Keratinocyte (primary cell): ENCODE data around the gene CAPNS1. TPM values are rescaled to one million over a fixed set of nuclear protein-coding genes. Genes with fewer than 3 reads are reported as not detected.

Experiments
- DNase-seq: peaks from one replicate; pipeline ENCODE4 v3.0.0-alpha.2; 2011; ENCODE audit warnings: low read depth, missing footprints, low spot score
- FAIRE-seq: peaks from 2 replicates; lab custom pipeline; 2011; peaks lifted over from hg19 to GRCh38; lab: Jason Lieb, UNC
- H2AFZ ChIP-seq: 2 replicates; pipeline ENCODE4 v1.6.0; 2012; ENCODE audit warnings: low read length, control low read depth, inconsistent platforms; ENCODE audit not compliant: control insufficient read depth
- H3K27ac ChIP-seq: 2 replicates; pipeline ENCODE4 v1.5.1; 2011; ENCODE audit warnings: low read length; ENCODE audit not compliant: control insufficient read depth, insufficient read depth
- H3K27me3 ChIP-seq: 3 replicates; pipeline ENCODE4 v1.6.0; 2011; ENCODE audit warnings: low read length; ENCODE audit not compliant: control insufficient read depth, insufficient read depth; ENCODE audit errors: extremely low read depth
- H3K36me3 ChIP-seq, 2 experiments: 2 replicates in 1 of 2; 3 replicates in 1 of 2; pipeline ENCODE4 v1.5.1; 2011; ENCODE audit warnings: low read length in 2 of 2, mild to moderate bottlenecking in 1 of 2; ENCODE audit not compliant: control insufficient read depth in 2 of 2, insufficient read depth in 2 of 2; ENCODE audit errors: extremely low read depth in 1 of 2
- H3K4me1 ChIP-seq: 3 replicates; pipeline ENCODE4 v1.5.1; 2011; ENCODE audit warnings: low read length; ENCODE audit not compliant: control insufficient read depth, insufficient read depth; ENCODE audit errors: extremely low read depth
- H3K4me2 ChIP-seq: 3 replicates; pipeline ENCODE4 v1.6.0; 2011; ENCODE audit warnings: low read depth, low read length; ENCODE audit not compliant: control insufficient read depth, insufficient read depth; ENCODE audit errors: extremely low read depth
- H3K4me3 ChIP-seq, 3 experiments: fragments of 200-600 bp in 1 of 3; sonication (generic) in 1 of 3; 2 replicates in 2 of 3; 3 replicates in 1 of 3; pipeline ENCODE4 v1.5.1; 2011 to 2016; ENCODE audit warnings: low read length in 3 of 3, mild to moderate bottlenecking in 3 of 3, control low read depth in 2 of 3, inconsistent platforms in 1 of 3, low read depth in 1 of 3, mixed read lengths in 1 of 3, mixed run types in 1 of 3, moderate library complexity in 1 of 3; ENCODE audit not compliant: control insufficient read depth in 2 of 3, insufficient read depth in 2 of 3; ENCODE audit errors: extremely low read depth in 1 of 3
- H3K79me2 ChIP-seq: 2 replicates; pipeline ENCODE4 v1.6.0; 2012; ENCODE audit warnings: low read length; ENCODE audit not compliant: control insufficient read depth, insufficient read depth
- H3K9ac ChIP-seq: 3 replicates; pipeline ENCODE4 v1.6.0; 2011; ENCODE audit warnings: low read length; ENCODE audit not compliant: control insufficient read depth, insufficient read depth; ENCODE audit errors: extremely low read depth
- H3K9me1 ChIP-seq: 3 replicates; pipeline ENCODE4 v1.6.0; 2011; ENCODE audit warnings: low read length; ENCODE audit not compliant: control insufficient read depth, insufficient read depth; ENCODE audit errors: extremely low read depth
- H3K9me3 ChIP-seq: 2 replicates; pipeline ENCODE4 v1.5.1; 2012; ENCODE audit warnings: low read depth, low read length; ENCODE audit not compliant: control insufficient read depth
- H4K20me1 ChIP-seq: 3 replicates; pipeline ENCODE4 v1.6.0; 2011; ENCODE audit warnings: low read length; ENCODE audit not compliant: control insufficient read depth, insufficient read depth; ENCODE audit errors: extremely low read depth
- EZH2 ChIP-seq: IDR thresholded peaks from one replicate; pipeline ENCODE4 v1.6.1; 2012; ENCODE audit warnings: inconsistent platforms, mild to moderate bottlenecking, low read length, moderate library complexity
- dilution Hi-C: fragments of 300-500 bp; cut with MboI; formaldehyde crosslinking; loops from one replicate; pipeline ENCODE4 v1.7.0; 2020; ENCODE audit warnings: low sequenced_read_pairs; ENCODE audit not compliant: extremely low pct_ligation_motif_present
- polyA plus RNA-seq, 5 experiments: library from polyadenylated mRNA; depleted of rRNA in 3 of 5; stranded (reverse) in 3 of 5; stranded (forward) in 1 of 5; unstranded in 1 of 5; fragments of >200 nt; gene quantifications; 1 replicate in 1 of 5; 2 replicates in 3 of 5; 3 replicates in 1 of 5; pipeline versions ENCODE4 v1.2.1 to v1.2.3, GENCODE V29; 2011 to 2012; ENCODE audit warnings: missing spikeins in 2 of 5, low read depth in 1 of 5, low replicate concordance in 1 of 5
- TF ChIP-seq, protein P1 (sequence below), 3 experiments: IDR thresholded peaks in 1 of 3; conservative IDR thresholded peaks in 1 of 3; optimal IDR thresholded peaks in 1 of 3; 2 replicates in 2 of 3; 3 replicates in 1 of 3; pipeline versions ENCODE3 to v1.5.1; 2011; ENCODE audit warnings: low read length in 3 of 3, mild to moderate bottlenecking in 3 of 3, moderate library complexity in 2 of 3, control low read depth in 1 of 3, inconsistent platforms in 1 of 3; ENCODE audit not compliant: insufficient read depth in 2 of 3; ENCODE audit errors: extremely low read depth in 1 of 3

CAPNS1 gene
- polyA plus RNA-seq, 1 donor (not counting 4 experiments of a cell fraction or from before 2014, with no cell fraction given), result 884 TPM

DNA sequence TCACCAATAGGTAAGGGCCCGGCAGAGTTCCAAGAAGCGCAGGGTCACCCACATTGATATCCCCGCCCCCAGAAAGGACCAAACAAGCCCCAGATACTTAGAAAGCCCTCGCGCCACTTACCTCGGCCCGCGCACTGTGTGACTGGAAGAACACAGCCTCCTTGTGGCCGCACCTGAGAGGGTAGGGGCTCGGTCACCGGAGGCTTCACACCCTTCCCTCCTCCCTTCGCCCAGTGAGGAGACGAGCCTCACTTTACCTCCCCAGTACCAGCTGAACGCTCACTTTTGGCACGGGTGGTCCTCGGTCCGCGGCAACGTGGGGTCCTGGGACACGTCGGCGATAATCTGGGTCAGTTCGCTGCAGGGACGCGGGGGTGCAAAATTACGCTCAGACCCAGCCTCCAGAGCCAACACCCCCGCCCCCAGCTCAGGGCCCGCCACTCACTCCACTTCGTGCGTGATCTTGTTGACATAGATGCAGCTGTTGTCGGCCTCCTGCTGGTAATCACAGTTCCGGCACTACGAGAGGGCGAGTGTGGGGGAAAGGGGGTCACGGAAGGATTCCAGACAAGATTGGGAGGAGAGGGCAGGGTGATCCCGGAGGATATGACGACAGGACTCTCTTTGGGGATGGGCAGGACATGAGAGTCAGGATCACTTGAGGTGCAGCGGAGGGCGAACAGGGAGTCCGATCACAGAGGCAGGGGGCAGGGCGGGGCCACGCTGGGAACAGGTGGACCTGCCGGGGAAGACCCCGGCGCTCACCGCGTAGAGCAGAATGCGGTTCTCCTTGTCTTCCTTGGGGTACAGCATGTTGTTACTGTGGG, 25.8 kb upstream of the CAPNS1 start:
- H3K9ac ChIP-seq, result peak overlapping the region; percentile 93
- H3K27me3 ChIP-seq, result no peaks in the 10 kb centered on the region
- peaks cover 10% of the 10 kb centered on the region for H3K4me1 ChIP-seq
- peaks cover 19% of the 10 kb centered on the region for H3K79me2 ChIP-seq
- no peaks in the 10 kb centered on the region for H3K9me3 ChIP-seq
- peak overlapping the region; percentile 83 to 97 (median 94) for H3K4me3 ChIP-seq
- peak overlapping the region; percentile 91 for H2AFZ ChIP-seq
- H3K27ac ChIP-seq, result peak overlapping the region; percentile 90
- no peak for TF ChIP-seq EZH2
- TF ChIP-seq, protein P1, sequence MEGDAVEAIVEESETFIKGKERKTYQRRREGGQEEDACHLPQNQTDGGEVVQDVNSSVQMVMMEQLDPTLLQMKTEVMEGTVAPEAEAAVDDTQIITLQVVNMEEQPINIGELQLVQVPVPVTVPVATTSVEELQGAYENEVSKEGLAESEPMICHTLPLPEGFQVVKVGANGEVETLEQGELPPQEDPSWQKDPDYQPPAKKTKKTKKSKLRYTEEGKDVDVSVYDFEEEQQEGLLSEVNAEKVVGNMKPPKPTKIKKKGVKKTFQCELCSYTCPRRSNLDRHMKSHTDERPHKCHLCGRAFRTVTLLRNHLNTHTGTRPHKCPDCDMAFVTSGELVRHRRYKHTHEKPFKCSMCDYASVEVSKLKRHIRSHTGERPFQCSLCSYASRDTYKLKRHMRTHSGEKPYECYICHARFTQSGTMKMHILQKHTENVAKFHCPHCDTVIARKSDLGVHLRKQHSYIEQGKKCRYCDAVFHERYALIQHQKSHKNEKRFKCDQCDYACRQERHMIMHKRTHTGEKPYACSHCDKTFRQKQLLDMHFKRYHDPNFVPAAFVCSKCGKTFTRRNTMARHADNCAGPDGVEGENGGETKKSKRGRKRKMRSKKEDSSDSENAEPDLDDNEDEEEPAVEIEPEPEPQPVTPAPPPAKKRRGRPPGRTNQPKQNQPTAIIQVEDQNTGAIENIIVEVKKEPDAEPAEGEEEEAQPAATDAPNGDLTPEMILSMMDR (optimal IDR thresholded peaks at IDR 0.05 in 1 of 3, IDR thresholded peaks at IDR 0.05 in 1 of 3, conservative IDR thresholded peaks at IDR 0.05 in 1 of 3; ENCODE audit: extremely low read depth in 1 of 3, insufficient read depth in 2 of 3, low read length in 3 of 3), result peak; percentile 28 to 50 (median 42)
- dilution Hi-C loops, result no loop called here
- no peaks in the 10 kb centered on the region for H3K9me1 ChIP-seq
- DNase-seq (no peak), FAIRE-seq (no peak)
- peaks cover 3% of the 10 kb centered on the region for H4K20me1 ChIP-seq
- peaks cover 13 to 18% of the 10 kb centered on the region in 2 experiments for H3K36me3 ChIP-seq
- peak overlapping the region; percentile 97 for H3K4me2 ChIP-seq

DNA sequence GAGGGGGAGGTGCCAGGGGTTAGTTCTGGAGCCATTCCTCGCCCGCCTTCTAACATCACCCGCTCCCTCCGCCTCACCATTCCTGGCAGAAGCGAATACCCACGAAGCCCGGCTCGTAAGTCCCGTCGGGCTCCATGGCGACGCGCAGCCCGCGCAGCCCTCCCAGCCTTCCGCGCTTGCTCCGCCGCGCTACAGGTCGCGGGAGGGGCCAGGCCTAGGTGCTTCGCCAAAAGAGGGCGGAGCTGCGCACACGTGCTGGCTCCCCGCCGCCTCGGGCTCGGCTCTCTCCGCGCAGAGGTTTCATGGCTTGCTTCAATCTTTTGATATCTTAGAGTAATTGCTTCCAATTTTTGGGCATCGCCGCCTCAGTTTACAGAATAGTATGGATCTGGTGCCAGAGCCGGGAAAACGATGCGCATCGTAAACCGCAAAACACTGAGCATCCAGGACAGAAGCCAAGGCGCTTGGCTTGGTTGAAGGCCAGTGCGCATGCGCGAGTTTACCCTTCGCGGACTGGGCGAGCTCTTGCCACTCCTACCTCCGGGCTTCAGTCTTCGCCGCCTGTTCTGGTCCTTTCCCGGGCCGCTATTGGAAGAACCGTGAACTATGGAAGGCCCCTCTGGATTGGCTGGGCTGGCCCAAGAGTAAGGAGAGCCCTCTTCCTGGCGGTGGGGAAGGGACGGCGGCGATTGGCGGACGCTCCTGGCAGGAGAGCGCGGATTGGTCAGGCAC, 25.0 kb upstream of the CAPNS1 start, which contains the start of gene POLR2I:
POLR2I (minus strand) TSS at position 155 of the 732 bp plus-strand sequence; CDS start at position 136, 19 bp downstream.
- peak; percentile 72 for FAIRE-seq
- peak; percentile 99 for DNase-seq
- TF ChIP-seq, protein P1 (optimal IDR thresholded peaks at IDR 0.05 in 1 of 3, IDR thresholded peaks at IDR 0.05 in 1 of 3, conservative IDR thresholded peaks at IDR 0.05 in 1 of 3; ENCODE audit: extremely low read depth in 1 of 3, insufficient read depth in 2 of 3, low read length in 3 of 3), result no peak
- no peak for TF ChIP-seq EZH2
- Histone ChIP-seq H3K9me3 (no peaks in the 10 kb centered on the region), H4K20me1 (peaks cover 3% of the 10 kb centered on the region), H3K27ac (peak within 1 kb of the TSS; percentile 90), H3K27me3 (no peaks in the 10 kb centered on the region), H3K9me1 (no peaks in the 10 kb centered on the region), H2AFZ (peak within 1 kb of the TSS; percentile 91), H3K36me3 (peaks cover 14 to 21% of the 10 kb centered on the region in 2 experiments), H3K79me2 (peaks cover 19% of the 10 kb centered on the region), H3K4me1 (peaks cover 10% of the 10 kb centered on the region), H3K4me2 (peak within 1 kb of the TSS; percentile 97), H3K4me3 (peak within 1 kb of the TSS; percentile 83 to 97 (median 94)), H3K9ac (peak within 1 kb of the TSS; percentile 93)
- dilution Hi-C loops, result no loop called here
